ENCODE measurements around the gene CUX1. TPM values are rescaled to one million over a fixed set of nuclear protein-coding genes. Genes with fewer than 3 reads are reported as not detected.

CUX1 gene
- total RNA-seq, 1 donor from 2014 or later: 66.4 TPM

DNA sequence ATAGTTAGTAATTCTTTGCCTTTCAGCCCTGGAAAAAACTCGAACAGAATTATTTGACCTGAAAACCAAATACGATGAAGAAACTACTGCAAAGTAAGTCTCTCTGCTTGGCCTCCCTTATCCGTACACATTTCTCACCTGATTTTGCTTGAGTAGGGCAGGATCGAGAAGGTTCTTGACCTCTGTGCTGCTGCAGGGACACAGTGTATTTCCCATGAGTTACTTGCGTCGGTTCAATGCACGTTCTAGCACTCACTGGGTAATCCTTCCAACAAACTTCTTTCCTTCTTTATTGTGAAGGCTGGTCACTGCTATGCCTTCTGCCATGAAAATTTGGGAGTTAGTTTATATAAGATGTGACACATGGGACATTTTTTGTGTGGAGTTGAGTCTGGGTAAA, 297.8 kb downstream of the CUX1 start:
- no peak overlapping the region for H2AFZ ChIP-seq (replicated peaks)
- no peak for DNase-seq (ENCODE audit: low spot score)
- no peak overlapping the region for H3K4me2 ChIP-seq
- no peaks in the 10 kb centered on the region for H3K9me3 ChIP-seq (ENCODE audit: low read depth)
- no peaks in the 10 kb centered on the region for H3K79me2 ChIP-seq (ENCODE audit: low read depth)
- H3K36me3 ChIP-seq: peaks cover 13% of the 10 kb centered on the region
- H3K27me3 ChIP-seq: no peaks in the 10 kb centered on the region
- peaks cover 17% of the 10 kb centered on the region for H3F3A ChIP-seq (ENCODE audit: low read depth)
- Mint-ChIP-seq H3K4me1 (peaks cover 18% of the 10 kb centered on the region), H3K9me3 (no peaks in the 10 kb centered on the region), H3K27ac (no peak overlapping the region), H3K36me3 (peaks cover 25% of the 10 kb centered on the region), H3K4me3 (no peak overlapping the region), H3K27me3 (ENCODE audit: insufficient read depth, low read depth) (peaks cover 2% of the 10 kb centered on the region)
- H3K4me1 ChIP-seq: peaks cover 18% of the 10 kb centered on the region
- H4K20me1 ChIP-seq (ENCODE audit: low read depth): peaks cover 9% of the 10 kb centered on the region
- H3K4me3 ChIP-seq: no peak overlapping the region
- TF ChIP-seq CTCF (IDR thresholded peaks at IDR 0.05) (no peak), EZH2phosphoT487 (IDR thresholded peaks at IDR 0.05) (no peak), EZH2 (IDR thresholded peaks at IDR 0.05) (no peak)
- no peak overlapping the region for H3K27ac ChIP-seq
- H3K9ac ChIP-seq: no peak overlapping the region

- no peak overlapping the region for H2AFZ ChIP-seq (replicated peaks)
- no peak overlapping the region for H3K27ac Mint-ChIP-seq
Measured at GRCh38 chr7:102115931-102116330, 298.5 kb downstream of the CUX1 start.

DNA sequence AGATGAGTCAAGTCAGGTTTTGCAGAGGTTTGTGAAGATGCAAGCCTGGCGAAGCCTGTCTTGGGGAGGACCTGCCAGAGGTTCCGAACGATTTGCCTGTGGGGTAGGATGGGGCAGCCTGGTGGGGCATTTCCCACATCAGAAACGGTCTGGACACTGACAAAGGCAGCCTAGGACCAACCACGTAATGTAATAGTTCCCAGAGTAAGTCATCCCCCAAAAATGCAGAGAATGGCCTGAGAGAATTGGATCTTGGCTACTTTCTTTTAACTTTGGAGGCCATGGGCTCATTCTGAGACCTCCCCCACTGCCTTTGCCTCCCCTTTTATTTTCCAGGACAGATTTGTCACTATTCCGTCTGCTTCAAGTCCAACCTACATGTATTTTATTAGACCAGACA, 300.3 kb downstream of the CUX1 start:
- Histone ChIP-seq H3K27me3 (no peaks in the 10 kb centered on the region), H3K4me3 (no peak overlapping the region), H3K79me2 (ENCODE audit: low read depth) (no peaks in the 10 kb centered on the region), H3K9ac (no peak overlapping the region), H3K9me3 (ENCODE audit: low read depth) (no peaks in the 10 kb centered on the region), H3F3A (ENCODE audit: low read depth) (no peaks in the 10 kb centered on the region), H2AFZ (replicated peaks) (no peak overlapping the region), H4K20me1 (ENCODE audit: low read depth) (peaks cover 5% of the 10 kb centered on the region), H3K4me1 (no peaks in the 10 kb centered on the region), H3K27ac (no peak overlapping the region), H3K4me2 (no peak overlapping the region), H3K36me3 (peaks cover 9% of the 10 kb centered on the region)
- peaks cover 6% of the 10 kb centered on the region for H3K4me1 Mint-ChIP-seq
- no peaks in the 10 kb centered on the region for H3K9me3 Mint-ChIP-seq
- peaks cover 2% of the 10 kb centered on the region for H3K27me3 Mint-ChIP-seq (ENCODE audit: insufficient read depth, low read depth)
- TF ChIP-seq EZH2 (IDR thresholded peaks at IDR 0.05) (no peak), EZH2phosphoT487 (IDR thresholded peaks at IDR 0.05) (no peak), CTCF (IDR thresholded peaks at IDR 0.05) (no peak)
- no peak overlapping the region for H3K4me3 Mint-ChIP-seq
- peaks cover 25% of the 10 kb centered on the region for H3K36me3 Mint-ChIP-seq
- no peak for DNase-seq (ENCODE audit: low spot score)
- peak overlapping the region; percentile 46 for H3K27ac Mint-ChIP-seq

More at GRCh38 chr7:102115931-102116330, 298.5 kb downstream of the CUX1 start:
- Histone ChIP-seq H3K79me2 (ENCODE audit: low read depth) (no peaks in the 10 kb centered on the region), H3K4me3 (no peak overlapping the region), H3K27ac (no peak overlapping the region), H4K20me1 (ENCODE audit: low read depth) (peaks cover 9% of the 10 kb centered on the region), H3K9ac (no peak overlapping the region), H3F3A (ENCODE audit: low read depth) (peaks cover 11% of the 10 kb centered on the region), H3K4me2 (no peak overlapping the region), H3K4me1 (peaks cover 11% of the 10 kb centered on the region), H3K36me3 (peaks cover 9% of the 10 kb centered on the region), H3K9me3 (ENCODE audit: low read depth) (no peaks in the 10 kb centered on the region), H3K27me3 (no peaks in the 10 kb centered on the region)
- peaks cover 15% of the 10 kb centered on the region for H3K4me1 Mint-ChIP-seq
- DNase-seq (ENCODE audit: low spot score): no peak
- H3K9me3 Mint-ChIP-seq: no peaks in the 10 kb centered on the region
- TF ChIP-seq EZH2phosphoT487 (IDR thresholded peaks at IDR 0.05) (no peak), EZH2 (IDR thresholded peaks at IDR 0.05) (no peak), CTCF (IDR thresholded peaks at IDR 0.05) (no peak)
- H3K36me3 Mint-ChIP-seq: peaks cover 25% of the 10 kb centered on the region
- no peak overlapping the region for H3K4me3 Mint-ChIP-seq
- peaks cover 2% of the 10 kb centered on the region for H3K27me3 Mint-ChIP-seq (ENCODE audit: insufficient read depth, low read depth)

All from neural progenitor cell (in vitro differentiated cells).